ENCODE data around the gene RFLNA.

Gene RFLNA

DNA sequence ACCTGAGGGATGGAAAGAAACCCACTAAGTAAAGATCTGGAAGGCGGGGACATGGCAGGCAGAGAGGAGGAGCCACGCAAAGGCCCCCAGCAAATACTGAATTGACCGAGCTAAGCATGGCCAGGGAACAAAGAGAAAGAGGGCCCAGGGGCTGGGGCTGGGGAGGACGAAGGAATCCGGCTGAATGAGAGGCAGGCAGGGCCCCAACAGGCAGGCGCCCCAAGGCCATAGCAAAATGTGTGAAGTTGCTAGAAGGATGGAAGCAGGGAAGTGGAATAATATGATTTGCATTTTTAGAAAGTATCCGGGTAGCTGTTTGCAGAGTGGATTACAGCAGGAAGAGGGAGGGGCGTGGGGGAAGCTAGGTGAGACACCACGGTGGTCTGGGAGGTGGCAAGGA, 49.1 kb downstream of the RFLNA start:
- TF ChIP-seq MYC (IDR thresholded peaks at IDR 0.05; ENCODE audit: low read depth, low read length): no peak
- no peak for TF ChIP-seq POLR2A (IDR thresholded peaks at IDR 0.05; ENCODE audit: extremely low read depth, insufficient read length)
- TF ChIP-seq, protein P1, sequence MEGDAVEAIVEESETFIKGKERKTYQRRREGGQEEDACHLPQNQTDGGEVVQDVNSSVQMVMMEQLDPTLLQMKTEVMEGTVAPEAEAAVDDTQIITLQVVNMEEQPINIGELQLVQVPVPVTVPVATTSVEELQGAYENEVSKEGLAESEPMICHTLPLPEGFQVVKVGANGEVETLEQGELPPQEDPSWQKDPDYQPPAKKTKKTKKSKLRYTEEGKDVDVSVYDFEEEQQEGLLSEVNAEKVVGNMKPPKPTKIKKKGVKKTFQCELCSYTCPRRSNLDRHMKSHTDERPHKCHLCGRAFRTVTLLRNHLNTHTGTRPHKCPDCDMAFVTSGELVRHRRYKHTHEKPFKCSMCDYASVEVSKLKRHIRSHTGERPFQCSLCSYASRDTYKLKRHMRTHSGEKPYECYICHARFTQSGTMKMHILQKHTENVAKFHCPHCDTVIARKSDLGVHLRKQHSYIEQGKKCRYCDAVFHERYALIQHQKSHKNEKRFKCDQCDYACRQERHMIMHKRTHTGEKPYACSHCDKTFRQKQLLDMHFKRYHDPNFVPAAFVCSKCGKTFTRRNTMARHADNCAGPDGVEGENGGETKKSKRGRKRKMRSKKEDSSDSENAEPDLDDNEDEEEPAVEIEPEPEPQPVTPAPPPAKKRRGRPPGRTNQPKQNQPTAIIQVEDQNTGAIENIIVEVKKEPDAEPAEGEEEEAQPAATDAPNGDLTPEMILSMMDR (IDR thresholded peaks at IDR 0.05; ENCODE audit: low read depth, low read length): no peak
- TF ChIP-seq, protein P2, sequence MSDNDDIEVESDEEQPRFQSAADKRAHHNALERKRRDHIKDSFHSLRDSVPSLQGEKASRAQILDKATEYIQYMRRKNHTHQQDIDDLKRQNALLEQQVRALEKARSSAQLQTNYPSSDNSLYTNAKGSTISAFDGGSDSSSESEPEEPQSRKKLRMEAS (IDR thresholded peaks at IDR 0.05; ENCODE audit: low read depth, low read length): no peak
- H3K4me3 ChIP-seq (ENCODE audit: low read depth, low read length): no peak overlapping the region
- no peak for DNase-seq (ENCODE audit: low read depth)

DNA sequence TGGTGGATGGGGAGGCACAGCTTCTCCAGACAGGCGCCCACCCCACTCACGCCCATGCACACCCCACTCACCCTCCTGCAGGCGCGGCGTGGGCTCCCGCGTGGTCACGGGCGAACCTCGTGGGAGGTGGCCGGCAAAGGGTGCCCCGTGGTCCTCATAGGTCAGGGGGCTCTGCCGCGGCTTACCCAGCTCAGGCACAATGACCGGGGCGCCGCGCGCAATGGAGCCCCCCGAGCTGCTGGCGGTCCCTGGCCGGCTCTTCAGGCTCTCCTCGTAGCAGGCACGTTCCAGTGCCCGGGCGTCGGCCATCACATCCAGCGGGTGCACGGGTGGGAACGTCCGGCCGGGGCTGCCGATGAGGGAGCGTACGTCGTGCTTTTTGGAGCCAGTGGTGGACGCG, 49.6 kb downstream of the RFLNA start:
- DNase-seq (ENCODE audit: low read depth): no peak
- TF ChIP-seq, protein P2 (IDR thresholded peaks at IDR 0.05; ENCODE audit: low read depth, low read length): no peak
- TF ChIP-seq MYC (IDR thresholded peaks at IDR 0.05; ENCODE audit: low read depth, low read length) (no peak), POLR2A (IDR thresholded peaks at IDR 0.05; ENCODE audit: extremely low read depth, insufficient read length) (no peak)
- TF ChIP-seq, protein P1 (IDR thresholded peaks at IDR 0.05; ENCODE audit: low read depth, low read length): no peak
- H3K4me3 ChIP-seq (ENCODE audit: low read depth, low read length): no peak overlapping the region

DNA sequence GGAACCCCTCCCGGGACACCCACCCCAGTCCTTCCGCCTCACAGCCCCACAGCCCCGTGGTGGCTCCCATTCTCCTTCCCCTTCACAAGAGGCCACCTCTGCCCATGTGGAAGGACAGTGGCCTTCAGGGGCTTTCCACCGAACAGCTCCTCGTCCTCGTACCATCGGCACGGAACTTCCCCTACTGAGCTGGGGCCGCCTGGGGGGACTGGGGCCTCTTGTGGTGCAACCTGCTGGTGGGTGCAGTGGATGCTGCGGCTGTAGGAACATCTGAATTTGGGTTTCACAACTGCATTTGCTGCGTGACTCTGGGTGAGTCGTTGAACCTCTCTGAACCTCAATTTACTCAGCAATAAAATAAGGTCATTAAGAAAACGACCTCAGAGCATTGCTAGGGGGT, 50.9 kb downstream of the RFLNA start:
- DNase-seq (ENCODE audit: low read depth): peak; percentile 43
- H3K4me3 ChIP-seq (ENCODE audit: low read depth, low read length): no peak overlapping the region
- TF ChIP-seq POLR2A (IDR thresholded peaks at IDR 0.05; ENCODE audit: extremely low read depth, insufficient read length) (no peak), MYC (IDR thresholded peaks at IDR 0.05; ENCODE audit: low read depth, low read length) (no peak)
- TF ChIP-seq, protein P1 (IDR thresholded peaks at IDR 0.05; ENCODE audit: low read depth, low read length): no peak
- TF ChIP-seq, protein P2 (IDR thresholded peaks at IDR 0.05; ENCODE audit: low read depth, low read length): no peak

DNA sequence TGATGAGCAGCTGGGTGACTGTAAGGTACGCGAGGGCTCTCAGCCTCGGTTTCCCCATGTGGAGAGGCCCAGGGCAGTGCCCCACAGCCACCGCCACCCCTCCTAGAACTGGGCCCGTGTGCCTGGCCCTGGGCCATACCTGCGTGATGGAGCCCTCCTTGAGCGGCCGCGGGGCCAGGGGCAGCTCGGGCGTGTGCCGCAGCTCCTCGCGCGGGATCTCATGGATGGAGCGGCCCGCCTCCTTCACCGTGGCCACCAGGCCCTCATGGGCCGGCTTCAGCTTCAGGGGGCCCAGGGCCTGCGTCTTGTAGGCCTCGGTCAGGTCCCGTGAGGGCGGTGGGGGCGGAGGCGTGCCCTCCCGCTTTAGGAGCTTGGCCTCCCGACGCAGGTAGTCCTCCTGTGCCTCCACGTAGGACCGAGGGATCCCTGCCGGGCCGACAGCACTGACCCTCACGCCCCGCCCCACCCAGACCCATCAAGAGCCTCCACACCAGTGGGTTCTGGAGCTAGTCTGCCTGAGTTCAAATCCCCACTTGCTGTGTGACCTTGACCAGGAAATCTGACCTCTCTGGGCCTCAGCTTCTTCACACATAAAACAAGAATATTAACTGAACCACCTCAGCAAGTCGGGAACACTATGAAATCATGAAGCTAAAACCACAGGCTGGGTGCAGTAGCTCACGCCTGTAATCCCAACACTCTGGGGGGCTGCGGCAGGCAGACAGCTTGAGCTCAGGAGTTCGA, 51.7 kb downstream of the RFLNA start:
- H3K4me3 ChIP-seq (ENCODE audit: low read depth, low read length): no peak overlapping the region
- DNase-seq (ENCODE audit: low read depth): no peak
- TF ChIP-seq, protein P2 (IDR thresholded peaks at IDR 0.05; ENCODE audit: low read depth, low read length): no peak
- TF ChIP-seq, protein P1 (IDR thresholded peaks at IDR 0.05; ENCODE audit: low read depth, low read length): no peak
- TF ChIP-seq POLR2A (IDR thresholded peaks at IDR 0.05; ENCODE audit: extremely low read depth, insufficient read length): no peak
- no peak for TF ChIP-seq MYC (IDR thresholded peaks at IDR 0.05; ENCODE audit: low read depth, low read length)

DNA sequence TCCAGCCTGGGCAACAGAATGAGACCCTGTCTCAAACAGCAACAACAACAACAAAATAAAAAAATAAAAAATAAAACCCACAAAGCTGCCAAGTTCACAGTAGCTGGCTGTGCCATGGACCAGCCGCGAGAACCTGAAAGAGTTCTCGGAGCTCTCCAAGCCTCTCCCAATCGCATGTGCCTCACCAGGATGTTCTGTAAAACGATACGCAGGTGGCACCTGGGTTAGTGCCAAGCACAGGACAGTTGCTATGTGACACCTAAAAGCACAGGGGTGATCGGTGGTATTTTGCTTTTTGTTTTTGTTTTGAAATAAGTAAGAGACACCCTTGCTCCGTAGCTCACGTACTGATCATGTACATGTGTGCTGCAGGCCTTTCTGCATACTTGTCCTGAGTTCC, 52.4 kb downstream of the RFLNA start:
- no peak for DNase-seq (ENCODE audit: low read depth)
- H3K4me3 ChIP-seq (ENCODE audit: low read depth, low read length): no peak overlapping the region
- TF ChIP-seq POLR2A (IDR thresholded peaks at IDR 0.05; ENCODE audit: extremely low read depth, insufficient read length) (no peak), MYC (IDR thresholded peaks at IDR 0.05; ENCODE audit: low read depth, low read length) (no peak)
- TF ChIP-seq, protein P2 (IDR thresholded peaks at IDR 0.05; ENCODE audit: low read depth, low read length): no peak
- TF ChIP-seq, protein P1 (IDR thresholded peaks at IDR 0.05; ENCODE audit: low read depth, low read length): no peak

Measured in NB4 (cell line).